ENCODE data around the gene TDRD1. TPM values are rescaled to one million over a fixed set of nuclear protein-coding genes. Genes with fewer than 3 reads are reported as not detected.

The TDRD1 gene
- total RNA-seq, 1 experiment from 2014 or later = not detected

GRCh38 chr10:114256008-114256765 is 77.0 kb downstream of the TDRD1 start:
- BruUV-seq (replicated peaks) = no TSS peak
- no peak for TF ChIP-seq CTCF (conservative IDR thresholded peaks at IDR 0.05; ENCODE audit: low read depth, low read length)
- no peak for TF ChIP-seq EZH2 (IDR thresholded peaks at IDR 0.05; ENCODE audit: borderline replicate concordance, low read depth, low read length, poor library complexity, severe bottlenecking)
- Histone ChIP-seq H3K27ac (ENCODE audit: low read depth, low read length, poor library complexity, severe bottlenecking) (no peak overlapping the region), H3K27me3 (replicated peaks; ENCODE audit: insufficient read depth, low read depth, low read length, poor library complexity) (no peaks in the 10 kb centered on the region), H3K4me3 (ENCODE audit: low read depth, low read length, poor library complexity, severe bottlenecking) (no peak overlapping the region), H3K36me3 (ENCODE audit: insufficient read depth, low read length, poor library complexity, severe bottlenecking) (no peaks in the 10 kb centered on the region), H3K9me3 (ENCODE audit: low read depth, low read length, poor library complexity, severe bottlenecking) (no peaks in the 10 kb centered on the region), H3K4me1 (ENCODE audit: insufficient read depth, low read length, poor library complexity, severe bottlenecking) (no peaks in the 10 kb centered on the region)
- CTCF ChIA-PET = no interaction called here
- POLR2A ChIA-PET (ENCODE audit: low non-redundant PET) = no interaction called here
- DNase-seq (ENCODE audit: low spot score) = no peak
- intact Hi-C loops (cut with micrococcal nuclease; ENCODE audit: unreplicated experiment) = no loop called here

GRCh38 chr10:114256822-114257221 is 77.7 kb downstream of the TDRD1 start:
- Histone ChIP-seq H3K9me3 (ENCODE audit: low read depth, low read length, poor library complexity, severe bottlenecking) (no peaks in the 10 kb centered on the region), H3K27me3 (replicated peaks; ENCODE audit: insufficient read depth, low read depth, low read length, poor library complexity) (no peaks in the 10 kb centered on the region), H3K4me3 (ENCODE audit: low read depth, low read length, poor library complexity, severe bottlenecking) (no peak overlapping the region), H3K4me1 (ENCODE audit: insufficient read depth, low read length, poor library complexity, severe bottlenecking) (no peaks in the 10 kb centered on the region), H3K36me3 (ENCODE audit: insufficient read depth, low read length, poor library complexity, severe bottlenecking) (no peaks in the 10 kb centered on the region), H3K27ac (ENCODE audit: low read depth, low read length, poor library complexity, severe bottlenecking) (no peak overlapping the region)
- ChIA-PET CTCF (no interaction called here), POLR2A (ENCODE audit: low non-redundant PET) (no interaction called here)
- DNase-seq (ENCODE audit: low spot score) = no peak
- BruUV-seq (replicated peaks) = no TSS peak
- intact Hi-C loops (cut with micrococcal nuclease; ENCODE audit: unreplicated experiment) = no loop called here
- no peak for TF ChIP-seq CTCF (conservative IDR thresholded peaks at IDR 0.05; ENCODE audit: low read depth, low read length)
- TF ChIP-seq EZH2 (IDR thresholded peaks at IDR 0.05; ENCODE audit: borderline replicate concordance, low read depth, low read length, poor library complexity, severe bottlenecking) = no peak

- H3K27me3 ChIP-seq (replicated peaks; ENCODE audit: insufficient read depth, low read depth, low read length, poor library complexity) = no peaks in the 10 kb centered on the region
- H3K36me3 ChIP-seq (ENCODE audit: insufficient read depth, low read length, poor library complexity, severe bottlenecking) = no peaks in the 10 kb centered on the region
- H3K27ac ChIP-seq (ENCODE audit: low read depth, low read length, poor library complexity, severe bottlenecking) = no peak overlapping the region
- H3K9me3 ChIP-seq (ENCODE audit: low read depth, low read length, poor library complexity, severe bottlenecking) = no peaks in the 10 kb centered on the region
- intact Hi-C loops (cut with micrococcal nuclease; ENCODE audit: unreplicated experiment) = no loop called here
- TF ChIP-seq EZH2 (IDR thresholded peaks at IDR 0.05; ENCODE audit: borderline replicate concordance, low read depth, low read length, poor library complexity, severe bottlenecking) (no peak), CTCF (conservative IDR thresholded peaks at IDR 0.05; ENCODE audit: low read depth, low read length) (no peak)
- no peak for DNase-seq (ENCODE audit: low spot score)
- CTCF ChIA-PET = no interaction called here
- no peak overlapping the region for H3K4me3 ChIP-seq (ENCODE audit: low read depth, low read length, poor library complexity, severe bottlenecking)
- no TSS peak for BruUV-seq (replicated peaks)
- H3K4me1 ChIP-seq (ENCODE audit: insufficient read depth, low read length, poor library complexity, severe bottlenecking) = no peaks in the 10 kb centered on the region
- POLR2A ChIA-PET (ENCODE audit: low non-redundant PET) = no interaction called here
These were observed 78.3 kb downstream of the TDRD1 start for GRCh38 chr10:114257498-114257897.
